Sciatic nerve (tissue), 1 donor: Measurements from ENCODE around the gene TRAP1. TPM values are rescaled to one million over a fixed set of nuclear protein-coding genes. Genes with fewer than 3 reads are reported as not detected.

Experiments used
- total RNA-seq: library from RNA; stranded (reverse); fragmentation: NEBNext Ultra II Directional; extraction: Animal tissue kit (Norgen Biotek cat#: 25700); gene quantifications from one replicate; pipeline ENCODE4 v1.2.1, GENCODE V29; 2021
- donor health status: DM: no; HTN: no; CAD: no.

The TRAP1 gene
- total RNA-seq, 1 donor from 2014 or later: 73.6 TPM

Other genes starting within 250 kb of the TRAP1 start
- not detected for gene C16orf90, start 222.0 kb downstream of the TRAP1 start, total RNA-seq
- gene CLUAP1, start 216.5 kb downstream of the TRAP1 start, total RNA-seq: 32.7 TPM
- 1.6 TPM for gene NLRC3, start 140.1 kb downstream of the TRAP1 start, total RNA-seq
- gene SLX4, start 105.9 kb downstream of the TRAP1 start, total RNA-seq: 6.5 TPM
- gene DNASE1, start 62.8 kb downstream of the TRAP1 start, total RNA-seq: 24.7 TPM
- 120 TPM for gene CREBBP, start 163.2 kb upstream of the TRAP1 start, total RNA-seq